ENCODE measurements around the gene DNM2. TPM values are rescaled to one million over a fixed set of nuclear protein-coding genes. Genes with fewer than 3 reads are reported as not detected.

DNM2 gene
- total and polyA plus RNA-seq, 2 of the 13 experiments (the other 11 are each of a cell fraction or from before 2014, with no cell fraction given): 41.7 to 59.8 TPM

GRCh38 chr19:10701955-10702525, 15.8 kb upstream of the DNM2 start (continued):
- TF ChIP-seq MBNL3 (CRISPR knock-in tag; conservative IDR thresholded peaks at IDR 0.05): no peak
- no peak for TF ChIP-seq SRSF1 (optimal IDR thresholded peaks at IDR 0.05; ENCODE audit: low read depth, low read length)
- TF ChIP-seq TGIF2 (CRISPR knock-in tag; IDR thresholded peaks at IDR 0.05): no peak
- TF ChIP-seq PCBP1 (IDR thresholded peaks at IDR 0.05; ENCODE audit: borderline replicate concordance, low read depth, low read length): no peak
- TF ChIP-seq TBL1XR1 (IDR thresholded peaks at IDR 0.05; ENCODE audit: borderline replicate concordance, low read length, partially characterized antibody): no peak
- no peak for TF ChIP-seq ZNF772 (CRISPR knock-in tag; IDR thresholded peaks at IDR 0.05)
- peak; percentile 75 for TF ChIP-seq CTCF (CRISPR knock-in tag; IDR thresholded peaks at IDR 0.05)
- no peak for TF ChIP-seq NFRKB (IDR thresholded peaks at IDR 0.05)
- 0 out of 2 replicates have a peak, but pooled peaks have one; percentile 47 for TF ChIP-seq MAF1 (CRISPR knock-in tag; IDR thresholded peaks at IDR 0.05; ENCODE audit: borderline replicate concordance)
- no peak for TF ChIP-seq ZNF367 (CRISPR knock-in tag; IDR thresholded peaks at IDR 0.05; ENCODE audit: borderline replicate concordance)
- TF ChIP-seq MTERF4 (CRISPR knock-in tag; IDR thresholded peaks at IDR 0.05): no peak
- TF ChIP-seq ZNF343 (CRISPR knock-in tag; IDR thresholded peaks at IDR 0.05): no peak; the same call in 1 of the 2 replicates
- TF ChIP-seq RARG (CRISPR knock-in tag; IDR thresholded peaks at IDR 0.05; ENCODE audit: low read depth): no peak
- no peak for TF ChIP-seq SYNCRIP (IDR thresholded peaks at IDR 0.05; ENCODE audit: insufficient read depth, low read depth, low read length)
- no peak for TF ChIP-seq ZNF704 (CRISPR knock-in tag; IDR thresholded peaks at IDR 0.05; ENCODE audit: borderline replicate concordance)
- no peak for TF ChIP-seq HBP1 (CRISPR knock-in tag; IDR thresholded peaks at IDR 0.05; ENCODE audit: low read depth)
- TF ChIP-seq EZH2 (conservative IDR thresholded peaks at IDR 0.05; ENCODE audit: low read depth, low read length): no peak
- no peak for TF ChIP-seq ZNF703 (CRISPR knock-in tag; IDR thresholded peaks at IDR 0.05; ENCODE audit: borderline replicate concordance)
- 0 out of 2 replicates have a peak, but pooled peaks have one; percentile 48 for TF ChIP-seq ZNF441 (CRISPR knock-in tag; IDR thresholded peaks at IDR 0.05; ENCODE audit: borderline replicate concordance)
- no peak for TF ChIP-seq ZNF644 (CRISPR knock-in tag; IDR thresholded peaks at IDR 0.05; ENCODE audit: low read depth)
- no peak for TF ChIP-seq ELF1 (CRISPR knock-in tag; IDR thresholded peaks at IDR 0.05)
- TF ChIP-seq UBTF (CRISPR knock-in tag; IDR thresholded peaks at IDR 0.05): 0 out of 2 replicates have a peak, but pooled peaks have one; percentile 10
- TF ChIP-seq MAX (IDR thresholded peaks at IDR 0.05): no peak

All from HepG2 (cell line).